Measurements from ENCODE around the gene METTL6. TPM values are rescaled to one million over a fixed set of nuclear protein-coding genes. Genes with fewer than 3 reads are reported as not detected.
"Not testable (repeated sequence)": the region's sequence is repeated elsewhere in the genome, so short reads cannot be mapped to it uniquely, and the experiment has no call there.

METTL6 gene
- total RNA-seq, 4 donors from 2014 or later = 2.6 to 9.6 (median 9.0) TPM

DNA sequence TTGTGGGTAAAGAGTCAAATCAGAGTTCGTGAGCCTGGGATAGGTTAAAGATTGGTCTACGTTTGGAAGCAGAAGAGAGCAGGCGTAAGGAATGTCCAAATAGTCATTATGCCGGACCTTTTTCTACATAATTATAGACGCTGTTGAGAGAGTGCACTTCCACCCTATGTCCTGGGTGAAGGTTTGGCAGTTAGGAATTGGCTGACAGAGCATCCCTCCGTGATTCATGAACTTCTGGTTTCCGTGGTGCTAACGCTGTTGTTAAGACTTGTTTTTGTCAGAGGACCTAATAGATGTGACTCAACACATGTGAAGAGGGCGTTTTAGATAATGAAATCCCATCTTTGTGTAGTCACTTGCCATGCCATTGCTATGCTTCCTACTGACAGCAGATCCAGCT lies 1.2 kb upstream of the METTL6 start:
- Histone ChIP-seq H3K9me3 (no peaks in the 10 kb centered on the region), H3K4me3 (peak overlapping the region in 3 of 4 donors; percentile 72 to 88 (median 82)), H3K36me3 (peaks cover 0 to 22% (median 0%) of the 10 kb centered on the region in 4 donors), H3K4me1 (peaks cover 6 to 41% (median 23%) of the 10 kb centered on the region in 4 donors), H3K27ac (peak overlapping the region; percentile 77 to 89 (median 85)), H3K27me3 (no peaks in the 10 kb centered on the region)
- intact Hi-C loops (cut with DNase I; ENCODE audit: low total_unique reads) = no loop called here
- 5 to 40% methylated on average over 1 to 9 of the region's 9 CpGs for WGBS, 2 donors (ENCODE audit: low coverage in 1 of 2)
- TF ChIP-seq, protein P1, sequence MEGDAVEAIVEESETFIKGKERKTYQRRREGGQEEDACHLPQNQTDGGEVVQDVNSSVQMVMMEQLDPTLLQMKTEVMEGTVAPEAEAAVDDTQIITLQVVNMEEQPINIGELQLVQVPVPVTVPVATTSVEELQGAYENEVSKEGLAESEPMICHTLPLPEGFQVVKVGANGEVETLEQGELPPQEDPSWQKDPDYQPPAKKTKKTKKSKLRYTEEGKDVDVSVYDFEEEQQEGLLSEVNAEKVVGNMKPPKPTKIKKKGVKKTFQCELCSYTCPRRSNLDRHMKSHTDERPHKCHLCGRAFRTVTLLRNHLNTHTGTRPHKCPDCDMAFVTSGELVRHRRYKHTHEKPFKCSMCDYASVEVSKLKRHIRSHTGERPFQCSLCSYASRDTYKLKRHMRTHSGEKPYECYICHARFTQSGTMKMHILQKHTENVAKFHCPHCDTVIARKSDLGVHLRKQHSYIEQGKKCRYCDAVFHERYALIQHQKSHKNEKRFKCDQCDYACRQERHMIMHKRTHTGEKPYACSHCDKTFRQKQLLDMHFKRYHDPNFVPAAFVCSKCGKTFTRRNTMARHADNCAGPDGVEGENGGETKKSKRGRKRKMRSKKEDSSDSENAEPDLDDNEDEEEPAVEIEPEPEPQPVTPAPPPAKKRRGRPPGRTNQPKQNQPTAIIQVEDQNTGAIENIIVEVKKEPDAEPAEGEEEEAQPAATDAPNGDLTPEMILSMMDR (IDR thresholded peaks at IDR 0.05) = no peak
- TF ChIP-seq EP300 (IDR thresholded peaks at IDR 0.05; ENCODE audit: low read depth) = no peak
- TF ChIP-seq POLR2A (IDR thresholded peaks at IDR 0.05) = no peak
- TF ChIP-seq POLR2AphosphoS5 (IDR thresholded peaks at IDR 0.05) = no peak
- in situ Hi-C loops (cut with MboI; ENCODE audit: low pct_ligation_motif_present in 1 of 4, low pct_unique_long_range_greater_than_20kb in 1 of 4, low sequenced_read_pairs in 3 of 4) = loop anchor here in 3 of 4 donors (25.0 kb wide), 1 partner anchor 134 kb away; no protein-coding TSS in a partner anchor
- DNase-seq = no peak

DNA sequence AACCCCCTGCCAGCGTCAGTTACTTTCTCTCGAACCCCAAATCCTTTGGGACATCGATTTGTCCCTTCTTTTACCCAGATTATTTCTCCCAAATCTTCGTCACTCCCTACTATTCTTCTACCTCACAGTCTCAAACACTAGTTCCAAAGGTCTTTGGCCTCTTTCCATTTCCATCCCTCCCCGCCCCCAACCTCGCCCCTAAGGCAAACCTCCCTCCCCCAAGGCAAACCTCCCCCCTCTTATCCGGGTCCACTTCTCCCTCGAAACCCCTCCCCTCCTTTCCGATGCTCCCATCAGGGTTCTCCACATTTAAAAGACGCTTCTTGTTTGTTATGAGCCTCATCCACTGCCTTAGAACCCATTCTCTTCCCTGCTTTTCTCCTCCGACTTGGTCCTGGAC lies 637 bp upstream of the METTL6 start:
- Histone ChIP-seq H3K27me3 (no peaks in the 10 kb centered on the region), H3K4me1 (peaks cover 6 to 41% (median 23%) of the 10 kb centered on the region in 4 donors), H3K4me3 (peak overlapping the region; percentile 72 to 88 (median 77)), H3K36me3 (peaks cover 0 to 17% (median 0%) of the 10 kb centered on the region in 4 donors), H3K27ac (peak overlapping the region; percentile 77 to 89 (median 85)), H3K9me3 (no peaks in the 10 kb centered on the region)
- WGBS, 2 donors (ENCODE audit: low coverage in 1 of 2) = 0 to 3% methylated on average over 2 to 11 of the region's 11 CpGs
- TF ChIP-seq EP300 (IDR thresholded peaks at IDR 0.05; ENCODE audit: low read depth) (no peak), POLR2A (IDR thresholded peaks at IDR 0.05) (no peak), POLR2AphosphoS5 (IDR thresholded peaks at IDR 0.05) (no peak)
- TF ChIP-seq, protein P1 (IDR thresholded peaks at IDR 0.05) = no peak
- intact Hi-C loops (cut with DNase I; ENCODE audit: low total_unique reads) = no loop called here
- in situ Hi-C loops (cut with MboI; ENCODE audit: low pct_ligation_motif_present in 1 of 4, low pct_unique_long_range_greater_than_20kb in 1 of 4, low sequenced_read_pairs in 3 of 4) = loop anchor here in 3 of 4 donors (25.0 kb wide), 1 partner anchor 134 kb away; no protein-coding TSS in a partner anchor
- peak; percentile 46 for DNase-seq

DNA sequence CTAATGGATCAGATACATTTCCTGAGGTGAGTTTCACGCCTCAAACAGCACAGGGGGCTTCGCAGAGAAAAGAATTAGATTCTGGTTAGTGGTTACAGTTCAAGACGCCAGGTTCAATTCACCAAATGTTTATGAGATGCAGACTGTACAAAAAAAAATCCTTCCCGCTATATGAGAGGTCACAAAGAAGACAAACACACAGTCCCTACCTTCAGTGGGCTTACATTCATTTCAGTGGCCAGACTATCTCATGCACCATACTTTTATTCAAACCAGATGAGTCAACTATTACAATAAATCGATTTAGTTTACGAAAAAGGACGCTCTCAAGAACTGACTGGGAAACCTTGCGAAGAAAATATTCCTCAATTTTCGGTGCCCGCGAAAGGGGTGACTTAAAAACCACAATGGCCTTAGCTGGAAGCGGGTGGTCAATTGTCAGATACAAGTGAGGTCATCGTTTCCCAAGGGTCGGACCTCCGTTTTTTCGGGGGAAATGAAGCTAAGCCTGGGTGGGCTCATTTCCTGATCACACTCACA lies 695 bp downstream of the METTL6 start:
- intact Hi-C loops (cut with DNase I; ENCODE audit: low total_unique reads) (no loop called here), in situ Hi-C loops (cut with MboI; ENCODE audit: low pct_ligation_motif_present in 1 of 4, low pct_unique_long_range_greater_than_20kb in 1 of 4, low sequenced_read_pairs in 3 of 4) (loop anchor here in 3 of 4 donors (25.0 kb wide), 1 partner anchor 136 kb away; no protein-coding TSS in a partner anchor)
- Histone ChIP-seq H3K9me3 (no peaks in the 10 kb centered on the region), H3K27ac (peak overlapping the region; percentile 77 to 89 (median 85)), H3K36me3 (peaks cover 0 to 15% (median 0%) of the 10 kb centered on the region in 4 donors), H3K4me3 (peak overlapping the region; percentile 72 to 88 (median 77)), H3K4me1 (peaks cover 6 to 41% (median 23%) of the 10 kb centered on the region in 4 donors), H3K27me3 (no peaks in the 10 kb centered on the region)
- TF ChIP-seq, protein P1 (IDR thresholded peaks at IDR 0.05) = no peak
- TF ChIP-seq EP300 (IDR thresholded peaks at IDR 0.05; ENCODE audit: low read depth) = no peak
- DNase-seq = no peak
- whole genome bisulfite sequencing, 2 donors (ENCODE audit: low coverage in 1 of 2) = 54 to 81% methylated on average over 8 to 16 of the region's 16 CpGs

DNA sequence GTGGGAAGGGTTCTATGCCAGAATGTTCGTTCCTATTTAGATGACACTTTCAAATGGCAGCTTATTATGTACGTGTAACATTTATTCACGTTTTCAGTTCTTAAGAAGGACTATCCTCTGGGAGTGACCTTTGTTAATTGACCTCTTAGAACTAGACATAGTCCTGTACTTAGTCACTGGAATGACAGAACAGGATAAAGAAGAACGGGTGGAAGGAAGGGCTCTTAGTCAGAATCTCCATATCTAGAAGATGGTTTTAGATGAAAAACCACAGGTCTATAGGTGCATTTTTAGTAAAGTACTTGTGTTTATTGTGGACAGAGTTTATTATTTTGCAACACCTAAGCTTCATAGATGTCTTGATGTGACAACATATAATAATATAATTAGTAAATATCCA lies 6.5 kb downstream of the METTL6 start:
- peaks cover 0 to 21% (median 2%) of the 10 kb centered on the region in 4 donors for H3K36me3 ChIP-seq
- no peak overlapping the region for H3K4me3 ChIP-seq
- in situ Hi-C loops (cut with MboI; ENCODE audit: low pct_ligation_motif_present in 1 of 4, low pct_unique_long_range_greater_than_20kb in 1 of 4, low sequenced_read_pairs in 3 of 4) (loop anchor here in 2 of 4 donors (25.0 kb wide), 1 partner anchor 309 kb away; no protein-coding TSS in a partner anchor), intact Hi-C loops (cut with DNase I; ENCODE audit: low total_unique reads) (no loop called here)
- H3K27ac ChIP-seq = no peak overlapping the region
- WGBS, 2 donors (ENCODE audit: low coverage in 1 of 2) = 86 to 89% methylated on average over 4 of the region's 4 CpGs
- no peaks in the 10 kb centered on the region for H3K27me3 ChIP-seq
- no peak for DNase-seq
- TF ChIP-seq EP300 (IDR thresholded peaks at IDR 0.05; ENCODE audit: low read depth) (no peak), POLR2A (IDR thresholded peaks at IDR 0.05) (no peak), POLR2AphosphoS5 (IDR thresholded peaks at IDR 0.05) (no peak)
- TF ChIP-seq, protein P1 (IDR thresholded peaks at IDR 0.05) = no peak
- H3K4me1 ChIP-seq = peaks cover 0 to 5% (median 2%) of the 10 kb centered on the region in 4 donors
- no peaks in the 10 kb centered on the region for H3K9me3 ChIP-seq

DNA sequence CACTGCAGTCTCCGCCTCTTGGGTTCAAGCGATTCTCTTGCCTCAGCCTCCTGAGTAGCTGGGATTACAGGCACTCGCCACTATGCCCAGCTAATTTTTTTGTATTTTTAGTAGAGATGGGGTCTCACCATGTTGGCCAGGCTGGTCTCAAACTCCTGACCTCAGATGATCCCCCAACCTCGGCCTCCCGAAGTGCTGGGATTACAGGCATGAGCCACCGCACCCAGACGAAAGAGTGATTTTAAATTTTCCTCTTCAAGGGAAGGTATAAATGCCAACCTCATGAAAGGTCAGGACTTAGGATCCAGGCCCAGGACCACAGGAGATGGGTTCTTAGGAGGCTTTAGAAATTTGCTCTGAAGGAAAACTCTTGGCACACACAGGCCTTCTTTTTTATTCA lies 16.4 kb downstream of the METTL6 start:
- in situ Hi-C loops (cut with MboI; ENCODE audit: low pct_ligation_motif_present in 1 of 4, low pct_unique_long_range_greater_than_20kb in 1 of 4, low sequenced_read_pairs in 3 of 4) = loop anchor here in 2 of 4 donors (25.0 kb wide), 1 partner anchor 299 kb away; no protein-coding TSS in a partner anchor
- peaks cover 0 to 42% (median 15%) of the 10 kb centered on the region in 4 donors for H3K36me3 ChIP-seq

More for the DNA sequence above, 16.4 kb downstream of the METTL6 start:
- H3K4me1 ChIP-seq; intact Hi-C loops (cut with DNase I; ENCODE audit: low total_unique reads); H3K4me3 ChIP-seq; H3K9me3 ChIP-seq; DNase-seq; H3K27me3 ChIP-seq; H3K27ac ChIP-seq: not testable (repeated sequence)
- 98 to 100% methylated on average over 1 to 7 of the region's 7 CpGs for WGBS, 2 donors (ENCODE audit: low coverage in 1 of 2)
